SKM-1 treated with dmso at 0.1 percent for 144 hours (cell line): ENCODE results near the gene CLDN2.

Source experiments
- DNase-seq: peaks from one replicate; lab custom pipeline; 2025; ENCODE audit not compliant: unreplicated experiment; lab: John Stamatoyannopoulos, UW

The CLDN2 gene

DNA sequence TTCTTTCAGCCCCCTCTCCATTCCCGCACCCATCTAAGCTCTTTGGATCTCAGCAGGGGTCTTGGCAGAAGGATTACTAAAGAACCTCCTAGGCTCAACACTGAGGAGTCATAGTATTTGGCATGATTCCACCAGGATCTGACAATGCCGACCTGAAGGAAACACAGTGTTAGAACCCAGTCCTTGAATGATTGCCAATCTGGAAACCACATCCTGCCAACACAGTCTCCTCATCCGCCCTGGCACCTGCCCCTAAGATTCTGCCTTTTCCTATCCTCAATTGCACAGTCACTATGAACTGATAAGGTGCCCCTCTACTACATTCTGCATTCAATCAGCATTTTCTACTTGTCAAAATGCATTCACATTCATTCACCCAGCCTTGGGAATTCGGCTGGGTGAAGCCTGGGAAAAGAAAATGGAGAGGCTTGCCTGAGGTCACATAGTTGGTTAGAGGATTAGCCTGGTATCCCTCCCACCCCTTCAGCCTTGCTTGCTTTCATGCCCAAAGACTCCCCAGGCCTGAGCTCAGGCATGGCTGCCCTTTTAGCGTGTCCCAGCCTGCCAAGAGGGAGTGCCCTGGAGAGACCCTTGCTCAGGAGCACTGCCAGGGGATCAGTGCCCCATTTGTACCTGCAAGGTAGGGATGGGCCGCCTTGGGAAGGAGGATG lies 2.2 kb upstream of the CLDN2 start:
- no peak for DNase-seq

- no peak for DNase-seq
These were observed 1.4 kb downstream of the CLDN2 start for GRCh38 chrX:106921637-106922036.

DNA sequence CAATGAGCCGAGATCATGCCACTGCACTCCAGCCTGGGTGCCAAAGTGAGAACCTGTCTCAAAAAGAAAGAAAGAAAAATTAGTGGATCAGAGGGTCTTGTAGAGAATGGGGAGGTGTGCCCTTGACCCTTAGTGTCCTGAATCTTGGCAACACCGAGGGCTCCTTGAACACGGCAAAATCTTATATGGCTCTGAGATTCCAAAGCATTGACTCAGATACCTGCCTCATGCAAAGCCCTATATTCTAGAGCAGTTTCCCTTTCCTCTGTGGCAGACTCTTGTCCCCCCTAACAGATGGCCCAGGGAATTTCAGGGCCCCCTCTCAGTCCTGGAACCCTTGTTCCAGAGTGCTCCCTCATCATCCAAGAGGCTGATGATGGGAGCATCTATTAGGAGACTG lies 6.8 kb downstream of the CLDN2 start:
- no peak for DNase-seq

GRCh38 chrX:106927700-106928099 lies 7.5 kb downstream of the CLDN2 start:
- no peak for DNase-seq

DNA sequence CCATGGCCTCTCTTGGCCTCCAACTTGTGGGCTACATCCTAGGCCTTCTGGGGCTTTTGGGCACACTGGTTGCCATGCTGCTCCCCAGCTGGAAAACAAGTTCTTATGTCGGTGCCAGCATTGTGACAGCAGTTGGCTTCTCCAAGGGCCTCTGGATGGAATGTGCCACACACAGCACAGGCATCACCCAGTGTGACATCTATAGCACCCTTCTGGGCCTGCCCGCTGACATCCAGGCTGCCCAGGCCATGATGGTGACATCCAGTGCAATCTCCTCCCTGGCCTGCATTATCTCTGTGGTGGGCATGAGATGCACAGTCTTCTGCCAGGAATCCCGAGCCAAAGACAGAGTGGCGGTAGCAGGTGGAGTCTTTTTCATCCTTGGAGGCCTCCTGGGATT lies 8.0 kb downstream of the CLDN2 start:
- DNase-seq: no peak

DNA sequence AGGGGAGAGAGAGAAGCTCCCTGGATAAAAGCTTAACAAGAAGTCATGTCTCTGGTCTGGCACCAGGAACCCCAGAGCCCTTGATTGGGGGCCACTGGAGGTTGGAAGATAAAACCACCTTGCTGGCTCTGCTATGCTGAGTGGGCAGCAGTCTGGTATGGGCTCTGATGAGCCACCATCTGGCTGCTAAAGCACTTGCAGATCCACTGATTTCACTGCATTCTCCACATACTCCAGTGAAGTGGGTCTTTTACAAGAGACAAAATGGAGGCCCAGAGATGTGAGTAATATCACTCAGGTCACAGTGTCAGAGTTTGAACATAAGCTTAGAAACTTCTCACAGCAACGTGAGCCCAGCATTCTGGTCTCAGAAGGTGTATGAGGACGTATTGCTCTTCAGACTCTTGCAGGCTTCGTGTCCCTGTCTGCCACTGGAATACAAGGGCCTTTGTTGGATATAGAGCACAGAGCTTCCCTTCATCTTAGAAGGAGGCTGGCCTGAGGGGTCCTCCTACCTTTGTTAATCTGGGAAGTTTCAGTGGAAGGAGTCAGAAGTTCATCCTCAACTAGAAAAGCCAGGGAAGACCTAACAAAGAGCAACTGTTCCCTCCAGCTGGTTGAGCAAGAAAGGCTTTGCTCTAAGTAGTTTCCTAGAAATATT lies 11.8 kb downstream of the CLDN2 start:
- DNase-seq: no peak

DNA sequence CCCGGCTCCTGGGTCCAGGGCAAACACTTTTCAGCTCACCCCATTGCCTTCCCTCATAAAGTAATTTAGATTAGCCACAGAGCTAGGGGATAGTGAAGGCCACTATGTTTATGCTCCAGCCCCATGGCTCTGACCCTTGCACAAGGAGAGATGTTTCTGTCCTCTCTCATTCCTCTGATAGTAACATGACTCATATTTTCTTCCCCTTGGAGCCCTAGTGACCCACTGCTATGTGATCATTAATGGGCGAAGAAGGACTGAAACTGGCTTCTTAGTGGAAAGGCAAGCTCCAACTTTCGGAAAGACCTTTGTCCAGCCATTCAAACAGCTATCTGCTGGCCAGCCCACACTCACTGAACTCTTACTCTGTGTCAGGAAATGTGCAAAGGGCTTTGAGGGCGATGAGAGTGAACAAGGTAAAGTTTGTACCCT lies 12.3 kb downstream of the CLDN2 start:
- DNase-seq: no peak

DNA sequence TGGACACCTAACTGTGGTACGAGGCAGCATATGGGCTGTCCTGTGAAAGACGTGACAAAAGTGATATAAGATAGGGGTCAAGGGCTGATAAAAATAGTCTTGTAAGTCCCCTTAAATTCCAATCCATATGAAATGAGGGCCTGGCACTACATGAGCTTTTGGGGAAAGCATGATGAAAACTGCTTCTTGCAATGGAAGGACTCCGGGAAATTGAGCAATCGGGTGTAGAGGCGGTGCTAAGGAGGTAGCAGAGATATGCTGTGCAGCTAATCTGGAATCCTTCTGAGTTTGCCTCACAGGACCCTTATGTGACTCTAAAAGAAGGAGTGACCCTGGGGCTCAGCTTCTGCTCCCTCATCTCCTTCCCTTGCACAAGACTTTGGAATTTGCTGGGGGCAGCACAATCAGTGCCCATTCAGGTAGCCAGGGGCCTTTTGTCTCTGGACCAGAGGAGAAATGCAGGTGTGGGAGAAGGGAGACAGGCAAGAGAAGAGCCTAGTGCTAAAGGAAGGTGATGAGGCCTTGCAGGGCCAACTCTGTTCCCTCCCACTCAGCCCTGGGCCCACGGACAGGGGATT lies 12.8 kb downstream of the CLDN2 start:
- DNase-seq: no peak

DNA sequence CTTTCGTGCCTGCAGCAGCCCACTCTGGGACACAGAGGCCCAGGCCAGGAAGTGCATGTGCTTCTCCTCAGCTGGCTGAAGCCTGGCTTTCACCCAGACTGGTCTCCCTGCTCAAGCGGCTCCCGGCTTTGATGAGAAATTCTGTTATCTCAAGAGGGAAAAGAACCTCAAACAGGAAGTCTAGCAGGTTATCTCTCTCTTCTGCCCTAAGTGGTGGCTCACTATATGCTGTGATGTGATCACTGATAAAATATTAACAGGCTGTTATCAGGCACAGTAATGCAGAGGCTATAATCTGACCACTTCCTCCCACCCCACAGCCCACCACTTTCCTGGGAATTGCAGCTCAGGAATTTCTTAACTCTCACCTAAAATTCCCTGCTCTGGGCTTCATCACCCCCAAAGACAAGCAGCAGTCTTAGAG lies 13.3 kb downstream of the CLDN2 start:
- no peak for DNase-seq

GRCh38 chrX:106935175-106935574 lies 15.0 kb downstream of the CLDN2 start:
- DNase-seq: no peak

- no peak for DNase-seq
These were observed 16.0 kb downstream of the CLDN2 start for GRCh38 chrX:106936246-106936645.

- DNase-seq: no peak
These were observed 19.4 kb downstream of the CLDN2 start for GRCh38 chrX:106939566-106939965.

GRCh38 chrX:106940068-106940467 lies 19.9 kb downstream of the CLDN2 start:
- no peak for DNase-seq

DNA sequence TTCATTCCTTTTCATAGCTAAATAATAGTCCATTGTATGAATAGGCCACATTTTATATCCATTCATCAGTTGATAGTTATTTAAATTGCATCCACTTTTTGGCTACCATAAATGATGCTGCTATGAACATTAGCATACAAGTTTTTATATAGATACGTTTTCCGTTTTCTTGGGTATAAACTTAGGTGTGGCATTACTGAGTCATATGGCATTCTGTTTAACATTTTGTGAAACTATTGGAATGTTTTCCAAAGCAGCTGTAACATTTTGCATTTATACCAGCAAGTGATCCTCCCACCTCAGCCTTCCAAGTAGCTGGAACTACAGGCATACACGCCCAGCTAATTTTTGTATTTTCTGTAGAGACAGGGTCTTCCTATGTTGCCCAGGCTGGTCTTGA lies 26.3 kb downstream of the CLDN2 start:
- no peak for DNase-seq

DNA sequence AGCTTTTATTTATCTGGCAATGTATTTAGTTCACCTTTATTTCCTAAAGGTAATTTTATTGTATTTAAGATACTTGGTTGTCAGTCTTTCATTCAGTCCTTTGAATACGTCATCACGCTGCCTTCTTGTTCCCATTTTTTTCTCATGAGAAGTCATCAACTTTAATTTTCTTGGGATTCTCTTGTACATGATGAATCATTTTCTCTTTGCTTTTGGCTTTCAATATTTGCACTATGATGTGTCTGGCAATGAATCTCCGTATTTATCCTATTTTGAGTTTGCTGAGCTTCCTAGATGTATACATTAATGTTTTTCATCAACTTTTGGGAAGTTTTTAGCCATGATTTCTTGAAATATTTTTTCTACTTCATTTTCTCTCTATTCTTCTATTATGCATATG lies 28.4 kb downstream of the CLDN2 start:
- DNase-seq: no peak

- no peak for DNase-seq
These were observed 29.2 kb downstream of the CLDN2 start for GRCh38 chrX:106949366-106949765.

- DNase-seq: no peak
These were observed 30.2 kb downstream of the CLDN2 start for GRCh38 chrX:106950381-106950780.

- no peak for DNase-seq
These were observed 31.0 kb downstream of the CLDN2 start for GRCh38 chrX:106951230-106951629.

- DNase-seq: no peak
These were observed 31.9 kb downstream of the CLDN2 start for GRCh38 chrX:106952089-106952488.

DNA sequence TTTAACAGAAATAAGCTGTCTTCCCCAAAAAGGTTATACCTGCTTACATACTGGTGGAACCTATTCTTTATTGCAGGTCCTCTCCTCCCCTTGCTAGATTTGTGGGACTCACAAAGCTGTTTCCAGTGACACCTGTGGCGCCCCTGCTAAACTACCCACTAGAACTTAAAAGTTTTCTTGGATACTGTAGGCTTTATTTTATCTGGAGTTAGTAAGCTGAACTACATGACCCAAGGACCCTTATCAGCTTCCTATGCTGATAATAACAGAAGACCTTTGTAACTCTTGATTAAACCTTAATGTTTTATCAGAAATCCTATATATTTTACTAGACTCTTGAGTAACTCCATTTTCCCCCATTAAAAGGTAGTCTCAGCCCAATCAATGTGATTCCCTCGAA lies 32.3 kb downstream of the CLDN2 start:
- DNase-seq: no peak

DNA sequence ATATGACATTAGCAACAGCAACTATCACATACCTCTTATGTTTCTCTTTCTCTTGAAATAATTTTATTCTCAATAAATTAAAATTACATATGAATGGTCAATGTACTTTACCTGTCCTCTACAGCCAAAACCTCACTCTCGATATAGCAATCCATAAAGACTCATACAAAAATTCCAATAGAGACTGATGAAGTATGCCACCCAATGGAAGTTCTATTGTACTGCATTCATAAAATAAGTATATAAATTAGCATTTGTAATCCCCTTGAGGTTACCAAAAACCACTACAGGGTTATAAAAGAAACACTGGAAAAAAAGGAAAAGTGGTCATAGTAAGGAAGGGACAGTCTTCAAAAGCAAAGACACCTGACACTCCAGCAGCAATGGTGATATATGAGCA lies 32.8 kb downstream of the CLDN2 start:
- DNase-seq: peak; percentile 0

DNA sequence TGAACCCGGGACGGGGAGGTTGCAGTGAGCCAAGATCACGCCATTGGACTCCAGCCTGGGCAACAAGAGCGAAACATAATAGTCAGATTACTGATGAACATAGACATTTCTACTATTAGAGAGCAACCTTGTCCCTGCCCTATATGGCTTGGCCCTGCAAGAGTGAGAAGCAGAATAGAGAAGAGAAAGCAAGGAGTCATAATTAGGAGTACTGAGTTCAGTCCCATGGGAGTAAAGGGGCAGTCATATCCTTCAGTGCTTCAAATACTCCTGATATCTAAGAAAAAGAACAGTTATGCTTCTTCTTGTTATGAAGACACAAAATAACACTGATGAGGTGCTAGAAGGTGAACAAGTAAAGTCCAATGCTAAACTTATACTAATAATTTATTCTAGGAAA lies 33.8 kb downstream of the CLDN2 start:
- DNase-seq: no peak
